Chondrocyte (in vitro differentiated cells): ENCODE measurements around the gene DMAC1. TPM values are rescaled to one million over a fixed set of nuclear protein-coding genes. Genes with fewer than 3 reads are reported as not detected.
A peak's percentile ranks its signal among the peaks of the same experiment; 100 is the strongest.

ENCODE experiments used
- DNase-seq: peaks from one replicate; pipeline ENCODE4 v3.0.0; 2021; ENCODE audit warnings: mixed read lengths, low spot score
- H3K27ac Mint-ChIP-seq: one replicate; pipeline ENCODE4 v1.8.0; 2021; ENCODE audit warnings: mild to moderate bottlenecking, moderate library complexity, mixed read lengths; ENCODE audit not compliant: unreplicated experiment
- H3K27me3 Mint-ChIP-seq: 2 replicates; pipeline ENCODE4 v1.8.0; 2021; ENCODE audit warnings: low read depth, mixed read lengths
- H3K36me3 Mint-ChIP-seq: 2 replicates; pipeline ENCODE4 v1.8.0; 2021; ENCODE audit warnings: low read depth, mixed read lengths
- H3K4me1 Mint-ChIP-seq: 2 replicates; pipeline ENCODE4 v1.8.0; 2021; ENCODE audit warnings: low read depth, mild to moderate bottlenecking, mixed read lengths
- H3K4me3 Mint-ChIP-seq: one replicate; pipeline ENCODE4 v1.8.0; 2021; ENCODE audit warnings: mild to moderate bottlenecking, moderate library complexity, mixed read lengths; ENCODE audit not compliant: unreplicated experiment
- H3K9me3 Mint-ChIP-seq: 2 replicates; pipeline ENCODE4 v1.8.0; 2021; ENCODE audit warnings: low read depth, mixed read lengths
- total RNA-seq: library from RNA; stranded (reverse); gene quantifications from 3 replicates; pipeline ENCODE4 v1.2.1, GENCODE V29; 2021
- TF ChIP-seq, protein P1 (sequence below): fragments of 200-600 bp; sonication (generic); IDR thresholded peaks from 2 replicates; pipeline ENCODE4 v1.5.0; 2021; ENCODE audit warnings: antibody characterized with exemption, mild to moderate bottlenecking, moderate library complexity

Gene DMAC1
- total RNA-seq, 1 donor from 2014 or later = 40.7 TPM

DNA sequence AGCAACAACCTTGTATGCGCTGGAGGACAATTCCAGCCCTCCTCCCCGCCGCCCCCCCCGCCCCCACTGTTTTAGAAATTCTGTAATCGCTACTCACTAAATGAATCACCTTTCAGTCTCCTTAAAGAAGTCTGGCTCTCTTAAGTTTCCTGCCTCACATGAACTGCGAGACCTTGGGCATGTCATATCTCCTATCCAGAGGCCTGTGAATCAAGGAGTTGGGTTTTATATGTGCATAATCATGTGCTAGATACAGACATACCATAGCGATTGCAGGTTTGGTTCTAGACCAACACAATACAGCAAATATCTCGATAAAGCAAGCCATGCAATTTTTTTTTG lies 337 bp upstream of the DMAC1 start:
- TF ChIP-seq, protein P1, sequence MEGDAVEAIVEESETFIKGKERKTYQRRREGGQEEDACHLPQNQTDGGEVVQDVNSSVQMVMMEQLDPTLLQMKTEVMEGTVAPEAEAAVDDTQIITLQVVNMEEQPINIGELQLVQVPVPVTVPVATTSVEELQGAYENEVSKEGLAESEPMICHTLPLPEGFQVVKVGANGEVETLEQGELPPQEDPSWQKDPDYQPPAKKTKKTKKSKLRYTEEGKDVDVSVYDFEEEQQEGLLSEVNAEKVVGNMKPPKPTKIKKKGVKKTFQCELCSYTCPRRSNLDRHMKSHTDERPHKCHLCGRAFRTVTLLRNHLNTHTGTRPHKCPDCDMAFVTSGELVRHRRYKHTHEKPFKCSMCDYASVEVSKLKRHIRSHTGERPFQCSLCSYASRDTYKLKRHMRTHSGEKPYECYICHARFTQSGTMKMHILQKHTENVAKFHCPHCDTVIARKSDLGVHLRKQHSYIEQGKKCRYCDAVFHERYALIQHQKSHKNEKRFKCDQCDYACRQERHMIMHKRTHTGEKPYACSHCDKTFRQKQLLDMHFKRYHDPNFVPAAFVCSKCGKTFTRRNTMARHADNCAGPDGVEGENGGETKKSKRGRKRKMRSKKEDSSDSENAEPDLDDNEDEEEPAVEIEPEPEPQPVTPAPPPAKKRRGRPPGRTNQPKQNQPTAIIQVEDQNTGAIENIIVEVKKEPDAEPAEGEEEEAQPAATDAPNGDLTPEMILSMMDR = no peak
- peaks cover 3% of the 10 kb centered on the region for H3K27me3 Mint-ChIP-seq
- H3K4me3 Mint-ChIP-seq = peak overlapping the region; percentile 92
- H3K9me3 Mint-ChIP-seq = no peaks in the 10 kb centered on the region
- H3K4me1 Mint-ChIP-seq = peaks cover 16% of the 10 kb centered on the region
- peaks cover 9% of the 10 kb centered on the region for H3K36me3 Mint-ChIP-seq
- no peak for DNase-seq
- no peak overlapping the region for H3K27ac Mint-ChIP-seq

DNA sequence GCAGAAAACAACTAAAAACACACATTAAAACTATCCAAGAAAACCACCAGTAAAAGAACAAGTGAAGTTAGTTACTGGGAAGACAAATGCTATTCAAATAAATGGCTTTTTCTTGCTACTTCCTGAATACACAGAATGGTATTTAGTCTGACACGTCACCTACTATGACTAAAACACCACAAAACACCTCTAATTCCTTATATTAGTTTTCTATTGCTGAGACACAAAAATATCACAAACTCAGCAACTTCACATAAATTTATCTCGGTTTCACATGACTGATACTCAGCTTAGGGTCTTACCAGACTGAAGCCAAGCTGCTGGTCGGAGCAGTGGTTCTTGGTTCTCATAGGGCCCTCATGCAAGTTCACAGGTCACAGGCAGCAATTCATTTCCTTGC lies 5.4 kb downstream of the DMAC1 start:
- DNase-seq = no peak
- Mint-ChIP-seq H3K36me3 (peaks cover 17% of the 10 kb centered on the region), H3K27ac (no peak overlapping the region), H3K9me3 (no peaks in the 10 kb centered on the region), H3K27me3 (no peaks in the 10 kb centered on the region), H3K4me1 (peaks cover 14% of the 10 kb centered on the region), H3K4me3 (no peak overlapping the region)
- TF ChIP-seq, protein P1 = no peak

DNA sequence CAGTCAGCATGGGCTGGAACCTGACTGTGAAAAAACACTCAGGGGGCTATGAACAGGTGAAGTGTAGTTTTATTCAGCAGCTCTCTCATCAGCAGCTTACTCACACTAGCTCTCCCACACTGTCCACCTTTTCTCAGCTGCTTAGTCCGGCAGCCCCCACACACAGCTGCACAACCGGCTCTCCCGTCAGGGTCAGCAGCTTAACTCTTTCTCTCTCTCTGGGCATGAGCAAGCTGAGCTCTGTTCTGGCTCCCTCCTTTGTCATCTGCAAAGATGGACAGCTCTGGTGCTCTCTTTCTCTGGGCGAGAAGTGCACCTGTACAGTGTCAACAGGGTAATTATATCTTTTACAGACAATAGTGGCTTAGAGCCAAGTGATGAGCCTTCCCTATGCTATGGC lies 8.2 kb downstream of the DMAC1 start:
- Mint-ChIP-seq H3K4me1 (no peaks in the 10 kb centered on the region), H3K27ac (no peak overlapping the region), H3K4me3 (no peak overlapping the region), H3K9me3 (no peaks in the 10 kb centered on the region), H3K27me3 (no peaks in the 10 kb centered on the region), H3K36me3 (peaks cover 14% of the 10 kb centered on the region)
- TF ChIP-seq, protein P1 = no peak
- DNase-seq = no peak

DNA sequence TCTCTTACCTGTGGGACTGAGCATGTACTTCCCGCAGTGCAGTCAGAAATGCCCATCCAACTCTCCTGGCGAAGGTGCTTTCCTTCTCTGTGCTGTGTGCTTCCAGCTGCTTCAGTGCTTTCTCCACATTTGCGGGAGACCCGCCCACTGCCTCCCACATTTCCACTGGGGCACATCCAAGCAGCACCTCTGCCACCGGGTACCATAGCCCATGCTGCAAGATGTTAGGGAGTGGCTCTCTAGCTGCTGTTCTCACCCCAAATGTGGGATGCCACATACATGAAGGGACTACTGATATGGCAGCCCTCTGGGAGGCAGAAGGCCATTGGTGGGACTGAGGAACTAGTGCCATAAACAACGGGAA lies 8.8 kb downstream of the DMAC1 start:
- Mint-ChIP-seq H3K27ac (no peak overlapping the region), H3K4me1 (no peaks in the 10 kb centered on the region), H3K36me3 (peaks cover 10% of the 10 kb centered on the region), H3K27me3 (no peaks in the 10 kb centered on the region), H3K9me3 (no peaks in the 10 kb centered on the region), H3K4me3 (no peak overlapping the region)
- TF ChIP-seq, protein P1 = no peak
- no peak for DNase-seq

DNA sequence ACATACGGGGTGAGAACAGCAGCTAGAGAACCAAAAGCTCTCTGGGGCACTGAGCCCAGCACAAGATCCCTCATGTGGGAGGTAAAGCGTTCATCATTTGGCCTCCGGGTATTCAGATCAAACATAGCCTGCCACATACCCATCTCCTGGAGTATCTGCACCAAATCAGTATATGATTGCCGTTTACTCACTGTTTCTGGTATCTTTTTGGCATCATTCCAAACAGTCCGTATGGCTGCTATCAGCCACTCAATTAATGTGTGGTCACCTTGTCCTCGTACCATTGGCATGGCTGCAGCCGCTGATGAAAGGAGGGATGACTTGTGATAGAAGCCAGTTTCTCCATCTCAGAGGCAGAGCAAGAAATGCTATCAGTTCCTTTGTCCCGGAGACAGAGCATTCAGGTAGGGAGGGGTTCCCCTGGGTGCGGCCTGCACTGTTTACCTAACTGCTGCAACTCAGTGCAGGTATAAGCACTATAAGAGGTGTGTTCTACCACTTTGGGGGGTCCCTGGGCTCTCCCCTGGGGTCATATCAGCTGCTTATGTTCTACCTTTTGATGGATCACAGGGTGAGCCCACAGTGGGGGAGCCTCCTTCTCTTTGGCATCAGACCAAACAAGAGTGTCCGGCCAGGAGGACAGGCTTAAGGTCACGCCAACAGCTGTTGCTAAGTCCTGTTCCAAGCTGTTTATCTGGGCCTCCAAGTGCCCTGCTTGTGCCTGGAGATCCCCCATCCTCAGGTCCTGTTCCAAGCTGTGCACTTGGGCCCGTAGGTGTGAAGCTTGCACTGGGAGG lies 9.4 kb downstream of the DMAC1 start:
- H3K4me1 Mint-ChIP-seq = no peaks in the 10 kb centered on the region
- no peak overlapping the region for H3K27ac Mint-ChIP-seq
- H3K27me3 Mint-ChIP-seq = no peaks in the 10 kb centered on the region
- H3K36me3 Mint-ChIP-seq = peaks cover 7% of the 10 kb centered on the region
- TF ChIP-seq, protein P1 = no peak
- no peak overlapping the region for H3K4me3 Mint-ChIP-seq
- DNase-seq = no peak
- H3K9me3 Mint-ChIP-seq = no peaks in the 10 kb centered on the region
